ENCODE measurements around the gene CPEB3. TPM values are rescaled to one million over a fixed set of nuclear protein-coding genes. Genes with fewer than 3 reads are reported as not detected.
A peak's percentile ranks its signal among the peaks of the same experiment; 100 is the strongest.

Gene CPEB3
- total RNA-seq, 1 experiment from 2014 or later = 2.8 TPM

GRCh38 chr10:92124616-92125143, 166.2 kb downstream of the CPEB3 start:
- POLR2A ChIA-PET = interaction anchor here (0.6 to 4.5 kb wide), 17 partner anchors 9 to 724 kb away, joined by 3 to 20 read pairs (median 3); partner anchors contain the start of genes BTAF1, CPEB3, EXOC6 and MARCHF5
- intact Hi-C loops (cut with micrococcal nuclease) = no loop called here
- H3K4me1 Mint-ChIP-seq (ENCODE audit: insufficient read depth, unreplicated experiment) = peaks cover 26% of the 10 kb centered on the region
- TF ChIP-seq, protein P1, sequence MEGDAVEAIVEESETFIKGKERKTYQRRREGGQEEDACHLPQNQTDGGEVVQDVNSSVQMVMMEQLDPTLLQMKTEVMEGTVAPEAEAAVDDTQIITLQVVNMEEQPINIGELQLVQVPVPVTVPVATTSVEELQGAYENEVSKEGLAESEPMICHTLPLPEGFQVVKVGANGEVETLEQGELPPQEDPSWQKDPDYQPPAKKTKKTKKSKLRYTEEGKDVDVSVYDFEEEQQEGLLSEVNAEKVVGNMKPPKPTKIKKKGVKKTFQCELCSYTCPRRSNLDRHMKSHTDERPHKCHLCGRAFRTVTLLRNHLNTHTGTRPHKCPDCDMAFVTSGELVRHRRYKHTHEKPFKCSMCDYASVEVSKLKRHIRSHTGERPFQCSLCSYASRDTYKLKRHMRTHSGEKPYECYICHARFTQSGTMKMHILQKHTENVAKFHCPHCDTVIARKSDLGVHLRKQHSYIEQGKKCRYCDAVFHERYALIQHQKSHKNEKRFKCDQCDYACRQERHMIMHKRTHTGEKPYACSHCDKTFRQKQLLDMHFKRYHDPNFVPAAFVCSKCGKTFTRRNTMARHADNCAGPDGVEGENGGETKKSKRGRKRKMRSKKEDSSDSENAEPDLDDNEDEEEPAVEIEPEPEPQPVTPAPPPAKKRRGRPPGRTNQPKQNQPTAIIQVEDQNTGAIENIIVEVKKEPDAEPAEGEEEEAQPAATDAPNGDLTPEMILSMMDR (IDR thresholded peaks at IDR 0.05; ENCODE audit: unreplicated experiment) = no peak
- no peaks in the 10 kb centered on the region for H3K27me3 Mint-ChIP-seq (ENCODE audit: insufficient read depth, unreplicated experiment)
- H3K36me3 Mint-ChIP-seq (ENCODE audit: insufficient read depth, unreplicated experiment) = peaks cover 8% of the 10 kb centered on the region
- H3K4me3 Mint-ChIP-seq (ENCODE audit: unreplicated experiment) = no peak overlapping the region
- CTCF ChIA-PET = interaction anchor here (0.6 to 0.7 kb wide), 3 partner anchors 22 to 1309 kb away, joined by 4 to 6 read pairs (median 4); no protein-coding TSS in a partner anchor
- no peaks in the 10 kb centered on the region for H3K9me3 Mint-ChIP-seq (ENCODE audit: unreplicated experiment)
- no peak overlapping the region for H3K27ac Mint-ChIP-seq (ENCODE audit: low read depth, unreplicated experiment)
- BruUV-seq (replicated peaks) = no TSS peak
- DNase-seq (ENCODE audit: unreplicated experiment) = peak; percentile 94

GRCh38 chr10:92124020-92124419, 166.9 kb downstream of the CPEB3 start:
- CTCF ChIA-PET = interaction anchor here (0.7 to 1.1 kb wide), 2 partner anchors 22 to 36 kb away, joined by 4 to 6 read pairs; no protein-coding TSS in a partner anchor
- peaks cover 26% of the 10 kb centered on the region for H3K4me1 Mint-ChIP-seq (ENCODE audit: insufficient read depth, unreplicated experiment)
- H3K9me3 Mint-ChIP-seq (ENCODE audit: unreplicated experiment) = no peaks in the 10 kb centered on the region
- TF ChIP-seq, protein P1 (IDR thresholded peaks at IDR 0.05; ENCODE audit: unreplicated experiment) = no peak
- BruUV-seq (replicated peaks) = no TSS peak
- H3K36me3 Mint-ChIP-seq (ENCODE audit: insufficient read depth, unreplicated experiment) = peaks cover 8% of the 10 kb centered on the region
- intact Hi-C loops (cut with micrococcal nuclease) = no loop called here
- H3K27ac Mint-ChIP-seq (ENCODE audit: low read depth, unreplicated experiment) = no peak overlapping the region
- no peaks in the 10 kb centered on the region for H3K27me3 Mint-ChIP-seq (ENCODE audit: insufficient read depth, unreplicated experiment)
- no peak overlapping the region for H3K4me3 Mint-ChIP-seq (ENCODE audit: unreplicated experiment)
- DNase-seq (ENCODE audit: unreplicated experiment) = no peak
- POLR2A ChIA-PET = interaction anchor here (0.6 to 4.5 kb wide), 12 partner anchors 10 to 171 kb away, joined by 3 to 17 read pairs (median 4); partner anchors contain the start of genes CPEB3 and MARCHF5

- TF ChIP-seq, protein P1 (IDR thresholded peaks at IDR 0.05; ENCODE audit: unreplicated experiment) = no peak
- Mint-ChIP-seq H3K27ac (ENCODE audit: low read depth, unreplicated experiment) (no peak overlapping the region), H3K4me3 (ENCODE audit: unreplicated experiment) (no peak overlapping the region), H3K9me3 (ENCODE audit: unreplicated experiment) (no peaks in the 10 kb centered on the region), H3K27me3 (ENCODE audit: insufficient read depth, unreplicated experiment) (no peaks in the 10 kb centered on the region), H3K36me3 (ENCODE audit: insufficient read depth, unreplicated experiment) (peaks cover 8% of the 10 kb centered on the region), H3K4me1 (ENCODE audit: insufficient read depth, unreplicated experiment) (peaks cover 26% of the 10 kb centered on the region)
- ChIA-PET CTCF (no interaction called here), POLR2A (interaction anchor here (0.9 to 4.5 kb wide), 5 partner anchors 9 to 168 kb away, joined by 3 to 17 read pairs (median 4); partner anchors contain the start of genes CPEB3 and MARCHF5)
- no TSS peak for BruUV-seq (replicated peaks)
- intact Hi-C loops (cut with micrococcal nuclease) = no loop called here
- peak; percentile 67 for DNase-seq (ENCODE audit: unreplicated experiment)
Observed at GRCh38 chr10:92122941-92123450, 167.9 kb downstream of the CPEB3 start.

- DNase-seq (ENCODE audit: unreplicated experiment) = no peak
- intact Hi-C loops (cut with micrococcal nuclease) = no loop called here
- H3K4me3 Mint-ChIP-seq (ENCODE audit: unreplicated experiment) = no peak overlapping the region
- CTCF ChIA-PET = interaction anchor here (0.5 to 0.6 kb wide), 2 partner anchors 8 to 469 kb away, joined by 3 to 4 read pairs; no protein-coding TSS in a partner anchor
- POLR2A ChIA-PET = interaction anchor here (0.6 to 2.1 kb wide), 7 partner anchors 10 to 168 kb away, joined by 3 to 4 read pairs (median 3); no protein-coding TSS in a partner anchor
- TF ChIP-seq, protein P1 (IDR thresholded peaks at IDR 0.05; ENCODE audit: unreplicated experiment) = no peak
- H3K27ac Mint-ChIP-seq (ENCODE audit: low read depth, unreplicated experiment) = no peak overlapping the region
- no peaks in the 10 kb centered on the region for H3K27me3 Mint-ChIP-seq (ENCODE audit: insufficient read depth, unreplicated experiment)
- H3K4me1 Mint-ChIP-seq (ENCODE audit: insufficient read depth, unreplicated experiment) = peaks cover 26% of the 10 kb centered on the region
- no TSS peak for BruUV-seq (replicated peaks)
- H3K36me3 Mint-ChIP-seq (ENCODE audit: insufficient read depth, unreplicated experiment) = no peaks in the 10 kb centered on the region
- H3K9me3 Mint-ChIP-seq (ENCODE audit: unreplicated experiment) = no peaks in the 10 kb centered on the region
Observed at GRCh38 chr10:92121686-92122492, 169.0 kb downstream of the CPEB3 start.
